Measurements from ENCODE around the gene GOLGA3. TPM values are rescaled to one million over a fixed set of nuclear protein-coding genes. Genes with fewer than 3 reads are reported as not detected.

The GOLGA3 gene
- total RNA-seq, 2 donors from 2014 or later, result 70.3 to 96.5 TPM

DNA sequence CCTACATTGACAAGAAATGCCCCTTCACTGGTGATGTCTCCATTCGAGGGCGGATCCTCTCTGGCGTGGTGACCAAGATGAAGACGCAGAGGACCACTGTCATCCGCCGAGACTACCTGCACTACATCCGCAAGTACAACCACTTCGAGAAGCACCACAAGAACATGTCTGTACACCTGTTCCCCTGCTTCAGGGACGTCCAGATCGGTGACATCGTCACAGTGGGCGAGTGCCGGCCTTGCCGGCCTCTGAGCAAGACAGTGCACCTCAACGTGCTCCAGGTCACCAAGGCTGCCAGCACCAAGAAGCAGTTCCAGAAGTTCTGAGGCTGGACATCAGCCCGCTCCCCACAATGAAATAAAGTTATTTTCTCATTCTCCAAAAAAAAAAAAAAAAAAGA, 2.8 kb downstream of the GOLGA3 start:
- H3K36me3 ChIP-seq, result no peaks in the 10 kb centered on the region
- H3K27me3 ChIP-seq, result no peaks in the 10 kb centered on the region
- no peak overlapping the region for H3K27ac ChIP-seq
- DNase-seq, result no peak
- intact Hi-C loops (cut with DNase I), result no loop called here
- H3K4me3 ChIP-seq, result no peak overlapping the region
- H3K4me1 ChIP-seq, result peaks cover 9% of the 10 kb centered on the region
- H3K9me3 ChIP-seq, result no peaks in the 10 kb centered on the region
- TF ChIP-seq CTCF (IDR thresholded peaks at IDR 0.05), result no peak
- no peak overlapping the region for H3K9ac ChIP-seq (ENCODE audit: low read depth in 2 of 2, low read length in 2 of 2)

- Histone ChIP-seq H3K4me3 (no peak overlapping the region), H3K9ac (ENCODE audit: low read depth in 2 of 2, low read length in 2 of 2) (no peak overlapping the region), H3K27me3 (no peaks in the 10 kb centered on the region), H3K4me1 (peaks cover 9% of the 10 kb centered on the region), H3K9me3 (no peaks in the 10 kb centered on the region), H3K36me3 (no peaks in the 10 kb centered on the region), H3K27ac (no peak overlapping the region)
- intact Hi-C loops (cut with DNase I), result no loop called here
- DNase-seq, result no peak
- TF ChIP-seq CTCF (IDR thresholded peaks at IDR 0.05), result no peak
Measured at GRCh38 chr12:132825089-132825488, 3.6 kb downstream of the GOLGA3 start.

GRCh38 chr12:132824053-132824452, 4.6 kb downstream of the GOLGA3 start:
- intact Hi-C loops (cut with DNase I), result no loop called here
- H3K9me3 ChIP-seq, result no peaks in the 10 kb centered on the region
- no peak overlapping the region for H3K9ac ChIP-seq (ENCODE audit: low read depth in 2 of 2, low read length in 2 of 2)
- H3K27me3 ChIP-seq, result no peaks in the 10 kb centered on the region
- H3K4me3 ChIP-seq, result no peak overlapping the region
- peaks cover 1% of the 10 kb centered on the region for H3K36me3 ChIP-seq
- no peak for TF ChIP-seq CTCF (IDR thresholded peaks at IDR 0.05)
- no peak for DNase-seq
- peaks cover 9% of the 10 kb centered on the region for H3K4me1 ChIP-seq
- H3K27ac ChIP-seq, result no peak overlapping the region

DNA sequence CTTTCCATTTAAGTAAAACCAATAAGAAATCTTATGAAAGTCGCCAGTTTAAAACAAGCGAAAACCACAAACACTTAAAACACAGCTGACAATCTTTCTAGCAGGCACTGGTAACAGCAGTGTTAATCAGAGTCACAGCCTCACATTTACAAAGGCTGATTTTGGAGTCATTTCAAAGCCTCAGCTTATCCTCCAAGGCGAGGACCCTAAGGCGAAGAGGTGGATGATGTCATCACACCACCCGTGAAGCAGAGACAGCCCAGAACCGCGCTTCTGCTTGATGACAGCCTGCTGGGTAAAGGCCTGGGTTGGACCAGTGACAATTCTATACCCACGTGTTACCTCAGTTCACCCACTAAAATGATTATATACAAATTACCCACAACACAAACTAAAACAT, 10.1 kb downstream of the GOLGA3 start:
- H3K4me3 ChIP-seq, result no peak overlapping the region
- H3K27me3 ChIP-seq, result no peaks in the 10 kb centered on the region
- no peaks in the 10 kb centered on the region for H3K4me1 ChIP-seq
- DNase-seq, result no peak
- no peak for TF ChIP-seq CTCF (IDR thresholded peaks at IDR 0.05)
- no peak overlapping the region for H3K9ac ChIP-seq (ENCODE audit: low read depth in 2 of 2, low read length in 2 of 2)
- intact Hi-C loops (cut with DNase I), result no loop called here
- H3K9me3 ChIP-seq, result no peaks in the 10 kb centered on the region
- H3K36me3 ChIP-seq, result peaks cover 25% of the 10 kb centered on the region
- no peak overlapping the region for H3K27ac ChIP-seq

DNA sequence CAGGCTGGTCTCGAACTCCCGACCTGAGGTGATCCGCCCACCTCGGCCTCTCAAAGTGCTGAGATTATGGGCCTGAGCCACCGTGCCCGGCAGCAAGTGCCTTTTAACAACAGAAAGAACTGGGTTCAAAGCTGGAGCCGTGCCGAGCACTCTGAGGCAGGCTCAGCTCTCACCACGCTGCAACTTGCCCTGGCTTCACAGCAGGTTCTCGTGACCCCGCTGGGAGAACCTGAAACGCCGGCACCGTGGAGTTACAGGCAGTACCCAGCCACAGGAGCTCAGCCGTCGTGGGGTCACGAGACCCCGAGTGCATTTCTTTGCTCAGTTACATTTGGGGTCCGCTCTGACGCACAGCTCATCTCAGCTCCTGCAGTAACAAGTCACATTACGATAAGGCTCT, 14.4 kb downstream of the GOLGA3 start:
- H3K9me3 ChIP-seq, result no peaks in the 10 kb centered on the region
- no peak overlapping the region for H3K27ac ChIP-seq
- H3K9ac ChIP-seq (ENCODE audit: low read depth in 2 of 2, low read length in 2 of 2), result no peak overlapping the region
- DNase-seq, result no peak
- H3K36me3 ChIP-seq, result peaks cover 25% of the 10 kb centered on the region
- intact Hi-C loops (cut with DNase I), result no loop called here
- H3K4me3 ChIP-seq, result no peak overlapping the region
- no peak for TF ChIP-seq CTCF (IDR thresholded peaks at IDR 0.05)
- no peaks in the 10 kb centered on the region for H3K27me3 ChIP-seq
- H3K4me1 ChIP-seq, result no peaks in the 10 kb centered on the region

- no peaks in the 10 kb centered on the region for H3K27me3 ChIP-seq
- no peak for TF ChIP-seq CTCF (IDR thresholded peaks at IDR 0.05)
- no peak overlapping the region for H3K27ac ChIP-seq
- H3K4me3 ChIP-seq, result no peak overlapping the region
- H3K36me3 ChIP-seq, result peaks cover 21% of the 10 kb centered on the region
- H3K4me1 ChIP-seq, result no peaks in the 10 kb centered on the region
- DNase-seq, result no peak
- H3K9ac ChIP-seq (ENCODE audit: low read depth in 2 of 2, low read length in 2 of 2), result no peak overlapping the region
- intact Hi-C loops (cut with DNase I), result no loop called here
- H3K9me3 ChIP-seq, result no peaks in the 10 kb centered on the region
Measured at GRCh38 chr12:132813443-132813842, 15.2 kb downstream of the GOLGA3 start.
